Activated naive CD8-positive, alpha-beta T cell (primary cell): ENCODE data around the gene PRR16.

ENCODE experiments used
- H3K27ac Mint-ChIP-seq: one replicate; pipeline ENCODE4 v1.8.0; 2021; ENCODE audit warnings: mixed read lengths
- H3K27me3 Mint-ChIP-seq: one replicate; pipeline ENCODE4 v1.8.0; 2021; ENCODE audit warnings: mixed read lengths
- H3K36me3 Mint-ChIP-seq: one replicate; pipeline ENCODE4 v1.8.0; 2021; ENCODE audit warnings: mixed read lengths
- H3K4me1 Mint-ChIP-seq: one replicate; pipeline ENCODE4 v1.8.0; 2021; ENCODE audit warnings: low read depth, mixed read lengths
- H3K4me3 Mint-ChIP-seq: one replicate; pipeline ENCODE4 v1.8.0; 2021; ENCODE audit warnings: mild to moderate bottlenecking, mixed read lengths
- H3K9me3 Mint-ChIP-seq: one replicate; pipeline ENCODE4 v1.8.0; 2021; ENCODE audit warnings: low read depth, mixed read lengths

The PRR16 gene

GRCh38 chr5:120552638-120553037 lies 88.5 kb downstream of the PRR16 start:
- Mint-ChIP-seq H3K4me1 (no peaks in the 10 kb centered on the region), H3K36me3 (no peaks in the 10 kb centered on the region), H3K27ac (no peak overlapping the region), H3K9me3 (no peaks in the 10 kb centered on the region), H3K27me3 (no peaks in the 10 kb centered on the region), H3K4me3 (no peak overlapping the region)

GRCh38 chr5:120555345-120555744 lies 91.2 kb downstream of the PRR16 start:
- H3K4me1 Mint-ChIP-seq = no peaks in the 10 kb centered on the region
- H3K4me3 Mint-ChIP-seq = no peak overlapping the region
- no peaks in the 10 kb centered on the region for H3K27me3 Mint-ChIP-seq
- no peaks in the 10 kb centered on the region for H3K36me3 Mint-ChIP-seq
- H3K9me3 Mint-ChIP-seq = no peaks in the 10 kb centered on the region
- H3K27ac Mint-ChIP-seq = no peak overlapping the region

DNA sequence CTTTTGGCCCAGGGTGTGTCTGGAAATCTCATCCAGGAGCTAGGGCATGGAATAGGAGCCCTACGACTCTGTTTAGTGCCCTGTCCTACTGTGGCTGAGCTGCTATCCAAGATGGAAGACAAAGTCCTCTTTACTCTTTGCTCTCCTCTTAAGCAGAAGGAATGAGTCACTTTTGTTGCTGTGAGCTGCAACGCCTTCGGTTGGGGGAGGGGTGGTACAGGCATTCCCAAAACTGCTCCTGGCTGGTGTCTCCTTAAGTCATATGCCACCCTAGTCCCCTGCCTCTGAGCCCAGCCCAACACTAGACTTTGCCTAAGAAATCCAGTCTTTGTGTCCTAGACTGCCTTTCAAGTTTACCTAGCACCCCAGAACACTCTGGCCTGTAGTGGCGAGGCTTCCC lies 99.9 kb downstream of the PRR16 start:
- Mint-ChIP-seq H3K4me3 (no peak overlapping the region), H3K4me1 (no peaks in the 10 kb centered on the region), H3K9me3 (no peaks in the 10 kb centered on the region), H3K27me3 (no peaks in the 10 kb centered on the region), H3K27ac (no peak overlapping the region), H3K36me3 (no peaks in the 10 kb centered on the region)

DNA sequence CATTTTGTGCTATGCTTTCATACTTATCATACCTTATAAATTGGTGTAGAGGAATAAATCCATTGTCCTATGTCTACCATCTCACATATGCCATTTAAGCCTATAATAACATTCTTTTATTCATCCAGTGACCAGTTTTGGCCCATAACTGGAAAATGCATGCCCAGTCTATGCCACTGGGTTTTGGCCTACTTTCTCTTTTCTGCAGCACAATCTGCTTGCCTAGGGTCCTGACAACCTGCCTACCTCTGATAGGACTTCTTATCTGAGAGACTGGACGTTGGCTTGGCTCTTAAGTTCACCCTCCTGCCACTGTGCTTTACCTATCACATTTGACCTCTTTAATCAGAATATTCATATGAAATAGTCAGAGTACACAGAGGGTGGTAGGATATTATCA lies 103.0 kb downstream of the PRR16 start:
- no peak overlapping the region for H3K4me3 Mint-ChIP-seq
- no peaks in the 10 kb centered on the region for H3K27me3 Mint-ChIP-seq
- no peaks in the 10 kb centered on the region for H3K36me3 Mint-ChIP-seq
- H3K4me1 Mint-ChIP-seq = no peaks in the 10 kb centered on the region
- H3K9me3 Mint-ChIP-seq = no peaks in the 10 kb centered on the region
- H3K27ac Mint-ChIP-seq = no peak overlapping the region

DNA sequence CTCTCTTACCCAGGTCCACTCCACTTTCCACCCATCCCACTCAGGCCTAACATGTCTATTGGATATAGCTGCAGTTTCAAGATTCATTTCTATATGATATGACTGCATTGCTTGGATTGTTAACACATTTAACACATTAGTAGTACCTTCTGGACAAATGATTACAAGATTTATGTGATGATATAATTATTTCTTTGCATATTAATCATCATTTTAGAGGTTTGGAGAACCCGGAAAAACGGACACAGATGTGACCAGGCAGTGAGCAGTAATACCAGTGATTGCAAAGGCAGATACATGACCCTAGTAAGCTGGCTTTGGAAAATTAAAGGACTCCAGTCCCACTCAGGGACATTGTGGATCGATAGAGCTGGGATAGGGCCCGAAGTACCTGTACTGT lies 103.8 kb downstream of the PRR16 start:
- H3K36me3 Mint-ChIP-seq = no peaks in the 10 kb centered on the region
- H3K9me3 Mint-ChIP-seq = peaks cover 4% of the 10 kb centered on the region
- H3K27me3 Mint-ChIP-seq = no peaks in the 10 kb centered on the region
- no peak overlapping the region for H3K4me3 Mint-ChIP-seq
- no peaks in the 10 kb centered on the region for H3K4me1 Mint-ChIP-seq
- H3K27ac Mint-ChIP-seq = no peak overlapping the region

DNA sequence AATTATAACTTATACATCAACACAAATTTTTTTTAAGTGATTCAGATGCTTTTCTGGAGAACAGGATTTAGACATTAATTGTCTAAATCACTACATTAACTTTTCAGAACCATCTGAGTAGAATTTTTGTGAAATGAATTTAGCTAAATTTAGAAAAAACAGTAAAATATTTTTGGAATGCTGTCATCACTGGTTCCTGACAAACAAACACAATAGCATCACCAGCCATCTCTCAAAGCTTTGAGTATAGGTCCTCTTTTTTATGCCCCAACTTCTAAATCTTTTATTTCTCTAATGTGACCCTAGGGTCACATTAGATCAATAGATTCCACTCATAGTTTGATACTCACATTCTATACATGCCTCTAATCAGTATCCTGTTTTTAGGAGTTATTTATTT lies 104.6 kb downstream of the PRR16 start:
- Mint-ChIP-seq H3K27me3 (no peaks in the 10 kb centered on the region), H3K27ac (no peak overlapping the region), H3K36me3 (no peaks in the 10 kb centered on the region), H3K9me3 (peaks cover 4% of the 10 kb centered on the region), H3K4me3 (no peak overlapping the region), H3K4me1 (no peaks in the 10 kb centered on the region)

DNA sequence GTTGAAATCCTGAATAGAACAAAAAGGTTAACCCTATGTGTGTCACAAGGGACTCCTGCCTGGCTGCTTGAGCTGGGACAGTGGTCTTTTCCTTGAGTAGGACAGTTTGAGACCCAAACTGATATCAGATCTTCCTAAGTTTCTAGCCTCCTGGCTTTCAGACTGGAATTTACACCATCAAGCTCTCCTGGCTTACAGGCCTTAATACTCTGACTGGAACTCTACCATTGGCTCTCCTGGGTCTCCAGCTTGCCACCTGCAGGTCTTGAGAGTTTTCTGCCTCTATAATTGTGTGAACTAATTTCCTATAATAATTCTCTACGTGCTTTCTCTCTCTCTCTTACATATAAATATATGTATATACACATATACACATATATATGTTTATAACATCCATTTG lies 112.5 kb downstream of the PRR16 start:
- no peak overlapping the region for H3K27ac Mint-ChIP-seq
- H3K4me3 Mint-ChIP-seq = no peak overlapping the region
- H3K27me3 Mint-ChIP-seq = no peaks in the 10 kb centered on the region
- no peaks in the 10 kb centered on the region for H3K4me1 Mint-ChIP-seq
- H3K36me3 Mint-ChIP-seq = no peaks in the 10 kb centered on the region
- H3K9me3 Mint-ChIP-seq = peaks cover 13% of the 10 kb centered on the region

DNA sequence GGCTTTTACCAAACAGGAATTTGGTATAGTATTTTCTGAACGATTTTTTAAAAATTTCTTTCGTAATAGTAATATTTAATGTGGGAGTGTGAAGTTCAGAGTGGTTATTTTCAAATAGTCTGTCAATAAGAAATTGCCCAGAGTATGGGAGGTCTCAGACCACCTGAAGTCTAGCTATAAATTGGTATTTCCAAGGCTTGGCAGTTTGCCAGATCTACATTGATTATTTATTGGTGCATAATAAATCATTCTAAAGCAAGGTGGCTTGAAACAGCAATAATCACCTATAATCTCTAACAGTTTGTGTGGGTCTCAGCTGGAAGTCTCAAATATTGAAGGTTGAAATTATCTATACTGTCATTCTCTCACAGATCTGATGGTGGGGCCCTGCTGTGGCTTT lies 118.5 kb downstream of the PRR16 start:
- H3K36me3 Mint-ChIP-seq = no peaks in the 10 kb centered on the region
- H3K4me3 Mint-ChIP-seq = no peak overlapping the region
- H3K4me1 Mint-ChIP-seq = no peaks in the 10 kb centered on the region
- no peak overlapping the region for H3K27ac Mint-ChIP-seq
- H3K27me3 Mint-ChIP-seq = no peaks in the 10 kb centered on the region
- H3K9me3 Mint-ChIP-seq = peaks cover 9% of the 10 kb centered on the region

DNA sequence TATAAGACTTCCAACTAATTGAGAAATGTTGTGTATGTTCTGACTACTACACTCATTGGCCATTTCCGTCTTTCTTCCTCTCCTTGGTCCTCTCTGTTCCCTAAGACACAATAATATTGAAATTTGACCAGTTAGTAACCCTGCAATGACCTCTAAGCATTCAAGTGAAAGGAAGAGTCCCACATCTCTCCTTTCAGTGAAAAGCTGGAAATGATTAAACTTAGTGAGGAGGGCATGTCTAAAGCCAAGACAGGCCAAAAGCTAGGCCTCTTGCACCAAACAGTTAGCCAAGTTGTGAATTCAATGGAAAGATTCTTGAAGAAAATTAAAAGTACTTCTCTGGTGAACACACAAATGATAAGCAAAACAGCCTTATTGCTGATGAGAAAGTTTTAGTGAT lies 122.5 kb downstream of the PRR16 start:
- H3K4me3 Mint-ChIP-seq = no peak overlapping the region
- no peaks in the 10 kb centered on the region for H3K36me3 Mint-ChIP-seq
- H3K27ac Mint-ChIP-seq = no peak overlapping the region
- H3K4me1 Mint-ChIP-seq = no peaks in the 10 kb centered on the region
- peaks cover 4% of the 10 kb centered on the region for H3K9me3 Mint-ChIP-seq
- H3K27me3 Mint-ChIP-seq = no peaks in the 10 kb centered on the region

DNA sequence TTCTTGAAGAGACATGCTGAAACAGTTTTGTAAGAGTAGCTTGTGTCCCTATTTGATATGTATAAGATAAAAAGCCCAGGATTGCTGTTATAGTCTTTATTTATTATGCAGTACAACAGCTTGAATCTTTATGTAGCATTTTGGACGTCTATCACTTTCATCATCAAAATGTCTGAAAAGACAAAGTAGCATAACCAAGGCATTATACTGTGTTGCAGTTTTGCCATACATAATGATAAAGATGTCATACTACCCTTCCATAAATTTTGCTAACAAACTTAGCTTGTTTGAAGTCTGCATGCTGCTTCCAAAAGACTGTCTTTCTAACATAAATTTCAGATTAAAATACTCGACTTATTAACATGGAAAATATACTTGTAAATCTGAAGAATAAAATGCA lies 127.8 kb downstream of the PRR16 start:
- Mint-ChIP-seq H3K9me3 (peaks cover 4% of the 10 kb centered on the region), H3K4me1 (no peaks in the 10 kb centered on the region), H3K36me3 (no peaks in the 10 kb centered on the region), H3K27ac (no peak overlapping the region), H3K27me3 (no peaks in the 10 kb centered on the region), H3K4me3 (no peak overlapping the region)

DNA sequence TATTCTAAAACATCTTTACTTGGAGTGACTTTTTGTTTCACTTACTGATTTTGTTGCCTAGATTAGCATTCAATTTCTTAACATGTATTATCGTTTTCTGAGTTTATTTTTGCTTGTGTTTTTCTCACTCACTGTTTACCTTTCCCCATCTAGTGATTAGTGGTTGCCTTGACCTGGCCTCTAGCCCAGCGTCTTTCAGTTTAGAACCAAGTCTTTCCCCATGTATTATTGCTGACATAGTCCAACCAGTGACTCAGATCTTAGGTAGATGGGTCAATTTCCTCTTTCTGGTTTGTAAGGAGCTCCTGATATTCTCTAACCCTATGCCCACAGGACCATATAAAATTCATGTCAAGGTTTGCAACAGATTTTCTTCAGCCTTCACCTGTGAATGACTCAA lies 135.5 kb downstream of the PRR16 start:
- Mint-ChIP-seq H3K27me3 (no peaks in the 10 kb centered on the region), H3K27ac (no peak overlapping the region), H3K4me1 (no peaks in the 10 kb centered on the region), H3K36me3 (no peaks in the 10 kb centered on the region), H3K4me3 (no peak overlapping the region), H3K9me3 (peaks cover 9% of the 10 kb centered on the region)

- Mint-ChIP-seq H3K27ac (no peak overlapping the region), H3K9me3 (peaks cover 9% of the 10 kb centered on the region), H3K36me3 (no peaks in the 10 kb centered on the region), H3K27me3 (no peaks in the 10 kb centered on the region), H3K4me3 (no peak overlapping the region), H3K4me1 (no peaks in the 10 kb centered on the region)
Measured at GRCh38 chr5:120600639-120601038, 136.5 kb downstream of the PRR16 start.

GRCh38 chr5:120602033-120602432 lies 137.9 kb downstream of the PRR16 start:
- no peak overlapping the region for H3K4me3 Mint-ChIP-seq
- no peak overlapping the region for H3K27ac Mint-ChIP-seq
- no peaks in the 10 kb centered on the region for H3K4me1 Mint-ChIP-seq
- peaks cover 9% of the 10 kb centered on the region for H3K9me3 Mint-ChIP-seq
- no peaks in the 10 kb centered on the region for H3K27me3 Mint-ChIP-seq
- H3K36me3 Mint-ChIP-seq = no peaks in the 10 kb centered on the region

GRCh38 chr5:120604884-120605283 lies 140.8 kb downstream of the PRR16 start:
- no peaks in the 10 kb centered on the region for H3K27me3 Mint-ChIP-seq
- no peak overlapping the region for H3K27ac Mint-ChIP-seq
- H3K9me3 Mint-ChIP-seq = peaks cover 4% of the 10 kb centered on the region
- H3K4me1 Mint-ChIP-seq = no peaks in the 10 kb centered on the region
- no peaks in the 10 kb centered on the region for H3K36me3 Mint-ChIP-seq
- no peak overlapping the region for H3K4me3 Mint-ChIP-seq

DNA sequence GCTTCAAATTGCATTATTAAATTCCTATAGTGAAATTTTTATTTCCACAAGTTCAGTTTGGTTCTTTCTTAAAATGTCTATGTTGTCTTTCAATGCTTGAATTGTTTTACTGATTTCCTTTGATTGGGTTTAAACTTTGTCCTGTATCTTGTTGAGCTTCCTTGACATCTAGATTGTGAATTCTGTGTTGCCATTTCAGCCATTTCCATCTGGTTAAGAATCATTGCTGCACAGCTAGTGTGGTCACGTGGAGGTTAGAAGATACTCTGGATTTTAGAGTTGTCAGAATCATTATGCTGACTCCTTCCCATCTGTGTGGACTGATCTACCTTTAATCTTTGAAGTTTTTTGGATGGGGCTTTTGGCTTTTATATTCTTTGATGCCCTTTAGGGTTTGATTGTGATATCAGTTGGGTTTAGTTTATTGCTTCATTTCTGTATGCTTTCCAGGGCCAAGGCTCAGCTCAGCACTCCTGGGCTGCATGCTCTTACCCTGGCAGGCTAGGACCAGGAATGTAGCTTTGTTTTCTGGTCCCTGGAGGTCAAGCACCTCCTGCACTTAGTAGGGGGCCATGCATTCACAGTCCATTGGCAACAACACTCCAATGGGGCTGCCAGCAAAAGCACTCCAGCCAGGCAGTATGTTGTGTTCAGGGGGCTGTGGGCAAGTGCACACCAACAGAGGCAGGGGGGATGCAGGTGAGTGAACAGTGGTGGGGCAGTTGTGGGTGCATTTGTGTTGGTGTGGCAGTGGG lies 141.4 kb downstream of the PRR16 start:
- no peak overlapping the region for H3K27ac Mint-ChIP-seq
- no peaks in the 10 kb centered on the region for H3K36me3 Mint-ChIP-seq
- H3K4me3 Mint-ChIP-seq = no peak overlapping the region
- H3K27me3 Mint-ChIP-seq = no peaks in the 10 kb centered on the region
- H3K4me1 Mint-ChIP-seq = no peaks in the 10 kb centered on the region
- peaks cover 4% of the 10 kb centered on the region for H3K9me3 Mint-ChIP-seq

DNA sequence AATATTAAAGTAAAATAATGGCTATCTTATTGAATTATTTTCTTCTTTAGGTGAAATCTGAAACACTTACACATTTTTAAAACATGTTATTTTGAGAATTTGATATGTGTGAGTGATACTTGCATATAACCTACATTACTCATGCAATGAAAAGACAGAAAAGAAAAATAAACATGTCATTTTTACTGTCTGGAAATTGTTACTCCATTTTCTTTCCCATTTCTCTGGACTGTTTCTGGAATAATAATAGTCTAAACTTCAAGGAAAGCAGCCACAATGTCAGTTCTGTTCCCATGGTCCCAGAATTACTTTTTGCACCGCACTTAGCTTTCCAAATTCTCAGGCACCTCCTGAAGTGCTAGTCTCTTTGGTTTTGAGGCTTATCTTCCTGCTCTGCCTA lies 145.5 kb downstream of the PRR16 start:
- H3K27me3 Mint-ChIP-seq = no peaks in the 10 kb centered on the region
- no peaks in the 10 kb centered on the region for H3K9me3 Mint-ChIP-seq
- no peak overlapping the region for H3K27ac Mint-ChIP-seq
- H3K4me1 Mint-ChIP-seq = no peaks in the 10 kb centered on the region
- no peak overlapping the region for H3K4me3 Mint-ChIP-seq
- no peaks in the 10 kb centered on the region for H3K36me3 Mint-ChIP-seq
